ENCODE results near the gene ALG3. TPM values are rescaled to one million over a fixed set of nuclear protein-coding genes. Genes with fewer than 3 reads are reported as not detected.

ALG3 gene
- total RNA-seq, 4 donors from 2014 or later, result 38.9 to 79.5 (median 58.7) TPM

- H3K36me3 ChIP-seq, result no peaks in the 10 kb centered on the region
- TF ChIP-seq, protein P1, sequence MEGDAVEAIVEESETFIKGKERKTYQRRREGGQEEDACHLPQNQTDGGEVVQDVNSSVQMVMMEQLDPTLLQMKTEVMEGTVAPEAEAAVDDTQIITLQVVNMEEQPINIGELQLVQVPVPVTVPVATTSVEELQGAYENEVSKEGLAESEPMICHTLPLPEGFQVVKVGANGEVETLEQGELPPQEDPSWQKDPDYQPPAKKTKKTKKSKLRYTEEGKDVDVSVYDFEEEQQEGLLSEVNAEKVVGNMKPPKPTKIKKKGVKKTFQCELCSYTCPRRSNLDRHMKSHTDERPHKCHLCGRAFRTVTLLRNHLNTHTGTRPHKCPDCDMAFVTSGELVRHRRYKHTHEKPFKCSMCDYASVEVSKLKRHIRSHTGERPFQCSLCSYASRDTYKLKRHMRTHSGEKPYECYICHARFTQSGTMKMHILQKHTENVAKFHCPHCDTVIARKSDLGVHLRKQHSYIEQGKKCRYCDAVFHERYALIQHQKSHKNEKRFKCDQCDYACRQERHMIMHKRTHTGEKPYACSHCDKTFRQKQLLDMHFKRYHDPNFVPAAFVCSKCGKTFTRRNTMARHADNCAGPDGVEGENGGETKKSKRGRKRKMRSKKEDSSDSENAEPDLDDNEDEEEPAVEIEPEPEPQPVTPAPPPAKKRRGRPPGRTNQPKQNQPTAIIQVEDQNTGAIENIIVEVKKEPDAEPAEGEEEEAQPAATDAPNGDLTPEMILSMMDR (IDR thresholded peaks at IDR 0.05), result no peak
- TF ChIP-seq EP300 (IDR thresholded peaks at IDR 0.05) (no peak), POLR2A (IDR thresholded peaks at IDR 0.05) (no peak)
- H3K4me3 ChIP-seq, result no peak overlapping the region
- DNase-seq (ENCODE audit: low spot score in 2 of 2), result no peak
- peaks cover 0 to 9% of the 10 kb centered on the region in 2 donors for H3K27me3 ChIP-seq
- H3K9me3 ChIP-seq, result no peaks in the 10 kb centered on the region
- no peaks in the 10 kb centered on the region for H3K4me1 ChIP-seq
- 76 to 80% methylated on average over 5 of the region's 5 CpGs for WGBS, 2 donors
- H3K27ac ChIP-seq, result no peak overlapping the region
Measured at GRCh38 chr3:184211297-184211696, 37.5 kb downstream of the ALG3 start.

DNA sequence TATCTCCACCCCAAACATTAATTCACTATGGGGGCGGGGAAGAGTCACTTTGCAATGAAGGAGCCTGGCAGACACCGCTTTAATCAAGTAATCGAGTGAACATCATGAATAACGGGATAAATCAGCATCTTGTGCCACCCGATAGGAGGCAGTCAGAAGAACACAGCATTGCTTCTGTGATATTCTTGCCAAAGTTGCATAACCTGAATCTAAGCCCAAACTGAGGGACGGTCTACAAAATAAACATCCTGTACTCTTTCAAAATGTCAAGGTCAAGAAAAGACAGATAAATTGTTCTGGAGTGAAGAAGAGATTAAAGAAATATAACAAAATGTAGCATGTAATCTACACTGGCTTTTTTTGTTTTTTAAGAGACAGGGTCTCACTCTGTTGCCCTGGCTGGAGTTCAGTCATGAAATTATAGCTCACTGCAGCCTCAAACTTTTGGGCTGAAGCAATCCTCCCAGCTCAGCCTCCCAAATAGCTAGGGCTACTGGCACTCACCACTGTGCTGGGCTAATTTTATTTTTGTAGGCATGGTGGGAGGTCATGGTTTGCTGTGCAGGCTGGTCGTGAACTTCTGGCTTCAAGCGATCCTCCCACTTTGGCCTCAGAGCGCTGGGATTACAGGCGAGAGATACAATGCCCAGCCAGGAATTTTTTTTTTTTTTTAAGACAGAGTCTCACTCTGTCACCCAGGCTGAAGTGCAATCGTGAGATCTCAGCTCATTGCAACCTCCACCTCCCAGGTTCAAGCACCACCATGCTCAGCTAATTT lies 39.4 kb downstream of the ALG3 start:
- no peaks in the 10 kb centered on the region for H3K36me3 ChIP-seq
- no peaks in the 10 kb centered on the region for H3K4me1 ChIP-seq
- DNase-seq (ENCODE audit: low spot score in 2 of 2), result no peak
- H3K27ac ChIP-seq, result no peak overlapping the region
- WGBS, 2 donors, result 54 to 62% methylated on average over 11 of the region's 11 CpGs
- TF ChIP-seq, protein P1 (IDR thresholded peaks at IDR 0.05), result no peak
- TF ChIP-seq EP300 (IDR thresholded peaks at IDR 0.05), result no peak
- no peak for TF ChIP-seq POLR2A (IDR thresholded peaks at IDR 0.05)
- no peak overlapping the region for H3K4me3 ChIP-seq
- no peaks in the 10 kb centered on the region for H3K9me3 ChIP-seq
- H3K27me3 ChIP-seq, result peaks cover 0 to 15% of the 10 kb centered on the region in 2 donors

DNA sequence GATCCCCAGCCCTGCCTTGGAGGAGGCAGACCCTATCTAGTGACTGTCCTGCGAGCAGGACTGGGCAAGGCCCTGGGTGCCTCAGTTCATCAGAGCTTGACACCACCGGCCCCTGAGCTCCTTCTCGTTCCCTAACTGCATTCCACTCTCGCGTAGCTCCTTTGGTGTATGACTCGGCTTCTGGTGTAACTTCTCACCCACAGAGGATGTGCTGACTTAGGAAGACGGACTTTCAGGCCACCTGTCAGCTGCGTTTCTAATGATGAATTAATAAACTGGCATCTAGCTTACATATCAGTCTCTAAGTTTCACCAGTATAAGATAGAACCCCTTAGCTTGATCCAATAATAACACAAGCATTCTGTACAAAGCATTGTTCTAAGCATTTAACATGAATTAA lies 45.2 kb downstream of the ALG3 start:
- 80 to 82% methylated on average over 8 of the region's 8 CpGs for WGBS, 2 donors
- peaks cover 0 to 15% of the 10 kb centered on the region in 2 donors for H3K27me3 ChIP-seq
- H3K9me3 ChIP-seq, result no peaks in the 10 kb centered on the region
- H3K4me1 ChIP-seq, result no peaks in the 10 kb centered on the region
- no peak overlapping the region for H3K27ac ChIP-seq
- no peak overlapping the region for H3K4me3 ChIP-seq
- H3K36me3 ChIP-seq, result no peaks in the 10 kb centered on the region
- TF ChIP-seq, protein P1 (IDR thresholded peaks at IDR 0.05), result no peak
- no peak for TF ChIP-seq EP300 (IDR thresholded peaks at IDR 0.05)
- no peak for TF ChIP-seq POLR2A (IDR thresholded peaks at IDR 0.05)
- DNase-seq (ENCODE audit: low spot score in 2 of 2), result no peak

DNA sequence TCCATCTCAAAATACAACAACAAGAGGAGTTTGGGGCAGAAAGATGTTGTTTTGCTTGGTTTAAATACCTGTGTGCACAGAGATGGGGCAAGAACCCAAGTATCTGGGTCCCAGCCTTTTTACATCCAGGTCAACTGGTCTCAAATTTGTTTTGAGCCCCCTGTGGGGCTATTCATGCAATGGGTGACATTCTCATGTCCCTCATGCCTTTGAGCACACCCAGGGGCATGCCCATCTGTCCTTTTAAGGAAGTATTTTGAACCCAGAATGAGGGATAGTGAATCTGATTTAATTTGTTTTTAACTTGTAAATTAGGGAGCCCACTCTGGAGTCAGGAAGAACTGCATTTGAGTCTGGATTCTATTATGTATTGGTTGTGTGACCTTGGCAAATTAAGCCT lies 47.9 kb downstream of the ALG3 start:
- TF ChIP-seq, protein P1 (IDR thresholded peaks at IDR 0.05), result no peak
- TF ChIP-seq POLR2A (IDR thresholded peaks at IDR 0.05) (no peak), EP300 (IDR thresholded peaks at IDR 0.05) (no peak)
- no peak for DNase-seq (ENCODE audit: low spot score in 2 of 2)
- H3K4me3 ChIP-seq, result no peak overlapping the region
- peaks cover 0 to 15% (median 0%) of the 10 kb centered on the region in 3 donors for H3K36me3 ChIP-seq
- no peak overlapping the region for H3K27ac ChIP-seq
- H3K9me3 ChIP-seq, result no peaks in the 10 kb centered on the region
- no peaks in the 10 kb centered on the region for H3K4me1 ChIP-seq
- peaks cover 0 to 2% of the 10 kb centered on the region in 2 donors for H3K27me3 ChIP-seq

DNA sequence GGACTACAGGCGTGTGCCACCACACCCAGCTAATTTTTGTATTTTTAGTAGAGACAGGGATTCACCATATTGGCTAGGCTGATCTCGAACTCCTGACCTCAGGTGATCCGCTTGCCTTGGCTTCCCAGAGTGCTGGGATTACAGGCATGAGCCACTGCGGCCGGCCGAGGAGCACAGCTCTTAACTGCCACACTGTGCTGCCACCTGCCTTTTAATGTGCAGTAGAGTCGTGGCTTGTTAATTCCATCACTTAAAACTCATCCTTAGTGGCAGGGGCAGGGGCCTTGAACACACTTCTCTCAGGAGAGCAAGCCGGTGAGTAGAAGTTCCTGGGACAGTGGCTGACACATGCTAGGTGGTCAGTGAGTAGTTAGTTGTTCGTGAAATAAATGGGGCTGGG lies 50.3 kb downstream of the ALG3 start:
- Histone ChIP-seq H3K4me1 (no peaks in the 10 kb centered on the region), H3K27ac (no peak overlapping the region), H3K9me3 (no peaks in the 10 kb centered on the region), H3K27me3 (no peaks in the 10 kb centered on the region), H3K4me3 (no peak overlapping the region), H3K36me3 (peaks cover under 1 to 38% (median 8%) of the 10 kb centered on the region in 3 donors)
- 79 to 85% methylated on average over 9 of the region's 9 CpGs for WGBS, 2 donors
- DNase-seq (ENCODE audit: low spot score in 2 of 2), result no peak
- TF ChIP-seq, protein P1 (IDR thresholded peaks at IDR 0.05), result no peak
- TF ChIP-seq POLR2A (IDR thresholded peaks at IDR 0.05) (no peak), EP300 (IDR thresholded peaks at IDR 0.05) (no peak)

All from tibial nerve (tissue), 4 donors.